Epithelial cell of alveolus of lung (primary cell): ENCODE measurements around the gene CRYZL1. TPM values are rescaled to one million over a fixed set of nuclear protein-coding genes. Genes with fewer than 3 reads are reported as not detected.

Experiments used
- total RNA-seq: library from RNA; depleted of rRNA; stranded (reverse); fragments of >200 nt; gene quantifications from 2 replicates; pipeline ENCODE4 v1.2.1, GENCODE V29; 2015

The CRYZL1 gene
- total RNA-seq = 12.8 and 36.5 TPM in 2 replicates

DNA sequence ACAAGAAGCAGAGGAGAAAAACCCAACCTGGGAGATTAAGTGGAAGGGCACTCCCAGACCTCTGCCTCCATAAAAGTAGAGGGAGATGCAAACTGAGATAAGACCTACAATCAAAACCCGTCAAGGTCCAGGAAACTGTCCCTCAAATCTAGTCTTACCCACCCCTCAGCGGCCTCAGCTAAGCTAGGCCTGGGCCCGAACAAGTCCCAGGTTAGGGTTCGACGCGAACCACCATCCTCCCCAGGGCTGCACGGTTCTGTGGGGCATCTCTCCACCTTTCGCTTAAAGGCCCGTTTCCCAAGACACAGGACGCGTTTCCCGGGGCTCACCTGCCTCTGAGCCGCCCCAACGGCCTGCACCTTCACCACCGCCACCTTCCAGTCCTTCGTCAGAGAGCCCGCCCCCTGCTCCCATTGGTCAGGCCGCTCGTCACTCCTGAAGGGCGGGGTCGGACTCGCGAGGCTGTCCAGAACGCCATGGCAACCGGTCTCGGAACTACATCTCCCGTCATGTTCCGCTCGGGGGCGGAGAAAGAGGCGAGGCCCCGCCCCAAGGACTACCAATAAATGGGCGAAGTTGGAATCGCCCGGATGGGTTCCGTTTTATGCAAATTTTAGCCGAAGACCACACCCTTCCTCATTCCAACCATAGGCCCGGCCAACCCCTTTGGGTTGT is at the start of gene CRYZL1:
Gene CRYZL1, minus strand, starts transcription at position 390 of the 675 bp plus-strand sequence. CDS start 10,190 bp downstream, outside the sequence.

DNA sequence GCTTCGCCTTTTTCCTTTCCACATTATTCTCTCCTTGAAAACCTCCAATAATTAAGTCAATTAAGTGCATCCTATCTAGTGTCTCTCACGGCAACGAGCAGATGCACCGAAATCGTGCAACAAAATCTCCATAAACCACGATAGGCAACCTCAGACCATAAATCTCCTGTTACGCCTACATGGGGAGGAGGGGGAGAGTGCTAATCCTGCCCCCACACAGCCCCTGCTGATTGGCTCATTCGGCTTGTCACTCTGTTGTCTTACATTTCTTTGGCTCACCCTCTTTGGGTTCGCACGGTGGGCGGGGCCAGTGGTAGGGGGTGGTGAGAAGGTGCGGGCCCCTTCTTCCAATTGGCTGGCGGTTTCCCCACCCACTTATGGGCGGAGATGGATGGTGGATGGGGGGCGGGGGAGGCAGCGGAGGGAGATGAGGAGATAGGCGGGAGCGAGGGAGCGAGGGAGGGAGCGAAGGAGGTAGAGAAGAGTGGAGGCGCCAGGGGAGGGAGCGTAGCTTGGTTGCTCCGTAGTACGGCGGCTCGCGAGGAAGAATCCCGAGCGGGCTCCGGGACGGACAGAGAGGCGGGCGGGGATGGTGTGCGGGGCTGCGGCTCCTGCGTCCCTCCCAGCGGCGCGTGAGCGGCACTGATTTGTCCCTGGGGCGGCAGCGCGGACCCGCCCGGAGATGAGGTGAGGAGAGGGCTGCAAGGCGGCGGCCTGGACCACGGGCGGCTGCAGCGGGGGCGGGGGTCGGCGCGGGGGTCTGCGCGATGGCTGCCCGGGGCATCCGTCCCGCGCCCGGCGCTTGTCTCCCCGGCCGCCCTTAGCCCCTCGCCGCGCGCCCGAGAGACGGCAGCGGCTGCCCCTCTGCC is 720 bp upstream of the CRYZL1 start, which contains the start of gene ITSN1:
Gene ITSN1, plus strand, starts transcription at position 475 of the 869 bp plus-strand sequence. CDS start 76,328 bp downstream, outside the sequence.

DNA sequence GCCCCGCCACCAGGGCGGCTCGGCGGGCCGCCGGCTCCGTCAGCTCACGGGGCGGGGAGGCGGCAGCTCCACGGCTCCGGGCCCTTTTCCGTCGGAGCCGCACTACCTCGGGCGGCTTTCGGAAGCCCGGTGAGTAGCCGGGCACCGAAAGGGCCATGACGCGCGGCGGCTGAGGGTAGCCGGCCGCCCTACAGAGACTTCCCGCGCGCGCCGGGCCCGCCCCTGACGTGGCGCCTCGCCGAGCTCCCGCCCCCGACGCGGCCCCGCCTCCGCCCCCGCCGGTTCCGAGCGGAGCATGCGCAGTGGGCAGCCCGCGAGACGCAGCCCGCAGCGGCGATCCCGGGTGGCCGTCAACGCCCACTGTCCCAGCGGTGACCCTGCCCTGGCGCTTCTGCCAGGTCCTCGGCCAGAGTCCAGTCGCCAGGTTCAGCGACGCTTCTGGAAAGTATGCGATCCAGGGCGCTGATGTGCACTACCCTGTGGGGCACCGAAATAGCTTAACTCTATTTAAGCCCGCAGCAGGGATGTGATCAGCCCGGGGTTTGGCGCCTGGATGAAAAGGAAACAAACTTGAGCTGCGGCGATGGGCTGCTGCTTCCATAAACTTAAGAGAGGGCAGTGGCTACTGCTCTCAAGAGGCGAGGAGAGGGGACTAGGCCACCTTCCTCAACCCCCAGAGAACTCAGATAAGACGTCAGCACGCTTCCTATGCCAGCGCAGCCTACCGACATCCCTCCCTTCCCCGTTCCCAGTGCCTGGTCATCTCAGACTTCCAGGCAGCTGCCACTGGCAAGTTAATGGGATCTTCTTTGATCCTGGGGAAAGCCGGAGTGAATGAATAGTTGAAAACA is 52.8 kb downstream of the CRYZL1 start, which contains the start of gene DONSON:
Gene DONSON, minus strand, starts transcription at position 200 of the 851 bp plus-strand sequence. Its CDS starts 43 bp downstream, at position 157.

DNA sequence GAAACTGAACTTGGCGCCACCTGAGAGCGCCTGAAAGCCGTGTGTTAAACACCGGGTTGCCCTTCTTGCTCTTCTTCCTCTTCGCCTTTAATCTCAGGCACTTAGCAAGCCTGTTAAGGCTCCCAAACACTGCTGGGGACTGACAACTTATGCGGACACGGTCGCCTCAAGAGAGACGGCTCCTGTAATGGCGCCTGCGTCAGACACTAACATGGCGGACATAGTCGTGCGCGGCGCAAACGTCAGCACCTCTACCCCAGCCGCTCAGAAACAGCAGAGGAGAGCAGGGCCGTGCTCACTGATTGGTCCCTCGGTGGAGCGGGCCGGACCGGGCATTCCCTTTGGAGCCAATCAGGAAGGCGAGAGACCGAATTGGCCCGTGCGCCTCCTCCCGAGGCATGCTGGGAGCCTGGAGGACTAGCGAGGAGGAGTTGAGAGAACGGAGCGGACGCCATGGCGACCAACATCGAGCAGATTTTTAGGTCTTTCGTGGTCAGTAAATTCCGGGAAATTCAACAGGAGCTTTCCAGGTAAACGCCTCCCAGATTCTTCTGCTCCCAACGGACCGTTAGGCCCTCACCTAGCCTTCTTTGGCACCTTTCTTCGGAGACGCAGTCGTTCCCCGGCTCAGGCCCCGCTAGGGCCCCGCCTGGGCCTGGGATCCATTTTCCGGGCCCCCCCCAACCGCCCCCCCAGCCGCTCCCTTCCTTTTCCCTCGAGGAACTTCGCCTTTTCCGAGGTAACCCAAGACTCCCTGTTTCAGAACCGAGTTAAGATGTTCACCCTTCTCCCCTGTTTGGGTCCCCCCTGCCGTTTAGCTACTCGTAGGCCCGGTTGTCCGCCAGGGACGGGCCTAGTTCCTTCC is 98.7 kb downstream of the CRYZL1 start, which contains the start of gene SON:
Gene SON, plus strand, starts transcription at position 399 of the 865 bp plus-strand sequence. Its CDS starts 55 bp downstream, at position 454.

DNA sequence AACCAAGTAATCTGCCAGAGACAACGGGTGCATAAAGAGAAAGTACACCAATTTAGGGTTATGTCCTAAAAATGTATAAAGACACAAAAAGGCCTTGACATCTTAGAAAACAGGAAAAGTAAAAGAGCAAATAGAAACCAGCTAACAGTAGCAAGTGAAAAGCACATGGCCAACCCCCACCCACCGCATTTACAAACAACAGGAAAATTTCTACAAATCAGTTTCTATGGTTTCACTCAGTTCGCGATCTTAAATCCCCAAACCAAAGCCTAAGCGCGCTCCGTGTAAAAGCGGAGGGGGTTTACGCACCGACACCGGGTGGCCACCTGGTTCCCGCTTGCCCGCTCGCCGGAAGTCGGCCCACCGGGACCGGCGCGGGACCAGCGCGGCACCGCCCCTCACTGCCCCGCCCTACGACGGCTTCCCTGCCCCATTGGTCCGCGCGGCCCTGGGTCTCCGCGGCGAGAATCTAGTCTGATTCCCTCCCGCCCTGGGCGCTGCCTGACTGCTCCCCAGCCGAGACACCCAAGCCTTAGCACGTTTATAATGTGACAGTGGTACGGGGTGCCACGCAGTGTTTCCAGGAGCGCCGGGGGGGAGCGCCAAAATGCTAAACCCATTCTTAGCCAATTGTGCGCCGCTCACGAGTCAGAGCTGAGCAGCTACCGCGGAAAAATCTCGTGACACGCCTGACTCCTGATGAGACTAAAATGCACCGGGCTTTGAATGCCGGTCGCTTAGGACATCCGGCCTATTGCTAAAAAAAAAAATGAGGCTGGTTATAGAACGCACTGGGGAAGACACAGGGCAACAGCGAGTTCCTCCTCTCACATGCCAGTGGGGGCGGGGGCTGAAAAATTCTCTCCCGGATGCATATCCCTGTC is 99.5 kb downstream of the CRYZL1 start, which contains the start of gene GART:
Gene GART, minus strand, starts transcription at position 362 of the 884 bp plus-strand sequence. CDS start 2,802 bp downstream, outside the sequence.

Other genes starting within 250 kb of the CRYZL1 start
- 68.6 and 69.0 TPM in 2 replicates for gene IFNGR2, start 238.3 kb downstream of the CRYZL1 start, total RNA-seq
- gene TMEM50B, start 161.8 kb downstream of the CRYZL1 start, total RNA-seq = 21.3 and 42.6 TPM in 2 replicates
- gene DNAJC28, start 150.0 kb downstream of the CRYZL1 start, total RNA-seq = 0.64 and 1.0 TPM in 2 replicates
- 82.7 and 121 TPM in 2 replicates for gene GART, start 99.6 kb downstream of the CRYZL1 start, total RNA-seq
- 97.6 and 166 TPM in 2 replicates for gene SON, start 98.7 kb downstream of the CRYZL1 start, total RNA-seq
- gene DONSON, start 53.1 kb downstream of the CRYZL1 start, total RNA-seq = 25.6 and 28.1 TPM in 2 replicates
- gene ITSN1, start 760 bp upstream of the CRYZL1 start, total RNA-seq = 20.0 and 34.0 TPM in 2 replicates